SKM-1 treated with dmso at 0.1 percent for 144 hours (cell line): ENCODE results near the gene IL20RA.

ENCODE experiments used
- DNase-seq: peaks from one replicate; lab custom pipeline; 2025; ENCODE audit not compliant: unreplicated experiment; lab: John Stamatoyannopoulos, UW

The IL20RA gene

GRCh38 chr6:137046871-137047412 lies 2.2 kb upstream of the IL20RA start:
- DNase-seq = no peak

GRCh38 chr6:137045222-137045789 lies 541 bp upstream of the IL20RA start:
- no peak for DNase-seq

GRCh38 chr6:137043710-137044365 lies 927 bp downstream of the IL20RA start:
- DNase-seq = no peak

- DNase-seq = no peak
Observed at GRCh38 chr6:137040393-137040792, 4.4 kb downstream of the IL20RA start.

DNA sequence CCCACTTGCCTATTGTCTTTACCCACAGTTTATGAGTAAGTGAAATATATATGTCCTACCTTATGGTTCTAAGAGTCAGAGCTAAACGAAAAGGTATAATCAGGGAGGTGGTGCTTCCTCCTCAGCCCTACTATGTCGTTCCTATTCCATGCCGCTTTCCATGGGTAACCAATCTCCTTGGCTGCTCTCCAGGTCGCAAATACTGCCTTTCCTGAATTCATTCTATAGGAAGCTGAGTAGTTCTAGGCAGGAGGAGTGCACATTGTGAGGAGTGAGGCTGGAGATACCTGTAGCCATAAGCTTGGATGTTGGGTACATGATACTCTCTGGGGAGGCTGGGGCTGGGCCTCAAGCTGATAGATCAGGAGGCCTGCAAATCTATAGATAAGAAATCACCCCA lies 5.8 kb downstream of the IL20RA start:
- DNase-seq = no peak

- DNase-seq = no peak
Observed at GRCh38 chr6:137036566-137037300, 8.0 kb downstream of the IL20RA start.

- peak; percentile 6 for DNase-seq
Observed at GRCh38 chr6:137033828-137034227, 10.9 kb downstream of the IL20RA start.

GRCh38 chr6:137031122-137031521 lies 13.6 kb downstream of the IL20RA start:
- no peak for DNase-seq

DNA sequence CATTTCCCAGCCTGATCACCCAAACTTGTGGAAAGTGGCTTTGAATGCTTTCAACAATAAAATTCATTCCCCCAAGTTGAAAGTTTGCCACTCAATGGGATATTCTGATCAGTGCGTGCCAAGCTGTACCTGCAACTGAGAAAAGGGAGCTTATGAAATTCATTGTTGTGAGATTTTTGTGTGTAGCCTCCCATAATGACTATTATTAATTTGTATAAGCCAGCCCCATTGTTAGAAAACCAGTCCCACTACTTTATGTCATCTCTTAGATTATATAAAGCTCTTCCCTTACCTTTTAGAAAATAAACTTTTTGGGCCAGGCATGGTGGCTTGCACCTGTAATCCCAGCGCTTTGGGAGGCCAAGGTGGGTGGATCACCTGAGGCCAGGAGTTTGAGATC lies 15.9 kb downstream of the IL20RA start:
- no peak for DNase-seq

- DNase-seq = no peak
Observed at GRCh38 chr6:137025786-137026730, 18.7 kb downstream of the IL20RA start.

DNA sequence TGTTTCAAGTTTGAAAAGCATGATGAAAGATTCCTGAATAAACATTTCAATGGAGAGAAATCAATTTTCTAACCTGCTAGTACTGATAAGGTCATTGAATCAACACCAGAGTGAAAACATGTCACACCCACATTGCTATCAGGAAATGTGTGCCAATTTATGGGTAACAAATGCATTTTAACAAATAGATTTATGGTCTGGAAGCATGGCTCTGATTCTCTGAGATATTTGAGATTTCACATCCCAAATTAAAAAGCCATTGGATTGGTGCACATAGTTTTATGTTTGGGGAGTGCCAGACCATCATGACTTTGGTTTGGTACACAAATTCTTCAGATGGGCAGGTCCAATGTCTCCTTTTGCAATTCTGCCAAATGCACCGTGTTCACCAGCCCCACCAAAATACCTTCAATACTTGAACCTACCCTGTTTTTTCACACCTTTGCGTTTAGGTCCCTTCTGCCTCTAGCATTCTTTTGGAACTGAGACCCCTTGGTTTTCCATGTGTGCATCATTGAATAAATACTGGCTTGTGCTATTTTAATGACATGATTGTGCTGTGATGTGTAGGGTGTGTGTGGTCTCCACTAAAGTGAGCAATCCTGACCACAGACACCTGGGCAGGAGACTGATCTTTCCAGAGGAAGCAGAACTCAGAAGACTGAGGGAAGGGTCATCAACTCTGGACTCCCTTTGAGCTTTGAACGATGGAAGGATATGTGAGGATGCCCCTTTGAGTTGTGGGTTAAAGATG lies 20.4 kb downstream of the IL20RA start:
- no peak for DNase-seq

- no peak for DNase-seq
Observed at GRCh38 chr6:137020776-137021175, 24.0 kb downstream of the IL20RA start.

- DNase-seq = no peak
Observed at GRCh38 chr6:137019476-137020272, 25.1 kb downstream of the IL20RA start.

DNA sequence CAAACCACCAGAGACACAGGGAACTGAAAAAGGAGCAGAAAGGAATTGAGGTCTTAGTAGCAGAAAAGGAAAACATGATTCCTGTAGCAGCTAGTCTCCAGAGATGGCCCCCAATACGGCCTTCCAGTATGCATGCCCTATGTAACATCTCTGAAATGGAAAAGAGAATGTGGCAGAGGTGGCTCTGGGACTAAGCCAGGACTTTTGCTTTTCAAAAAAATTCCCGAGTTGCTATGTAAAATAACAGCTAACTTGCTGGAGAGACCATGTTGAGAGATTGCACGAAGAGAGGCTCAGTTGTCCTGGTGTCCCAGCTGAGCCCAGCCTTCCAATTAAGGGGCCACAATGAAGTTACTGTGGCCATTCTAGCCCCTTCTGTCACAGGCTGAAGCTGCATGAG lies 27.7 kb downstream of the IL20RA start:
- no peak for DNase-seq

GRCh38 chr6:137016356-137016755 lies 28.4 kb downstream of the IL20RA start:
- no peak for DNase-seq

DNA sequence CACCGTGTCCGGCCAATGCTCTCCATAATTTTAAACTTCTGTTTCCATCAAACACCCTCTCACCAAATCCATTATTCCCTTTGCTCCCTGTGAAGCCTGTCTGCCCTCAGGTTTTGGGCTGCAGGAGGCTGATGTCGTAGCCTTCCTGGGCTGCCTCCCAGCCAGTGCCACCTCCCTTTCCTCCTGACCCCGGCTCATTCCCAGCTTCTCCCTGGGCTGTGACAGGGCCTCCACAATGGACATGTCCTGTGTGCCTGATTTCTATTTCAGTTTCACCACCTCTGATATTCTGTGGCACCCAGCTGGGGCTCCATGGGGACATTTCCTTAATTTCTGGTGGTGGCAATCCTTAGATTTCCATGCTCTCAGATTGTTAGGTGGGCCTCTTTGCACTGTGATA lies 28.8 kb downstream of the IL20RA start:
- no peak for DNase-seq

DNA sequence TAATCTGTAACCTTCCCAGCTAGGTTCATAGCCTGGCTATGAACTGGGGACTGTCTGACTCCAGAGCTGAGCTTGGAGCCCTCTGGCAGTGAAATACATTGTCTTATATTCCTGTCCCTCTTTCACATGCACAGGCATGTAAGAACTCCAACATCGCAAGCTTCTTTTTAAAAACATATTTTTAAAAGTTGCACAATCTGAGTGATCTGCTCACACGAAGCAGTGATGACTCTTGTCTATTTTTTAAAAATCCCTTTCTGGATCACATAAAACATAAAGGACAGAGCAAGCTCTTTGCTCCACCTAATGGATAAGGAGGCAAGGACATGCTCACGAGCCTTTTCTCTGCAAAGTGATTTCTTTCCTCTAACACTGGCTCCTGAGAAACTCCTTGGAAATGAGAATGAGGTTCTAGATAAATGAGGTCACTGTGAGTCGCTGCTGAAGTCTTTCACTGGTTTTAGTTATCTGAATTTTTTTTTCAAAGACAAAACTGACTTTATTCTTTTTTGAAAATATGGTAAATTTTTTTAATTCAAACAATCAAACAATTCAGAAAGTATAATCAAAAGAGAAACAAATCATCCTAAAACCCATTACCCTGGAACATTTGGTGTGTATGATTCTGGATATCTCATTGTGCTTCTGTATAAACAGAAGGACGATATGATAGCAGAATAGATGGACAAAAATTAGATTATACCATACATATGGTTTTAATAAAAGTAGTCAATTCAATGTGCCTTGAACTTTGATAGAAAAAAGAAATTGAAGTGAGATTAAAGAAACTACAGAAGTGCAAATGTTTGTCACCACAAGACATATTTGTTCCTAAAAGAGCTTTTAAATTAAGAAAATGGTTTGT lies 30.8 kb downstream of the IL20RA start:
- DNase-seq = no peak

DNA sequence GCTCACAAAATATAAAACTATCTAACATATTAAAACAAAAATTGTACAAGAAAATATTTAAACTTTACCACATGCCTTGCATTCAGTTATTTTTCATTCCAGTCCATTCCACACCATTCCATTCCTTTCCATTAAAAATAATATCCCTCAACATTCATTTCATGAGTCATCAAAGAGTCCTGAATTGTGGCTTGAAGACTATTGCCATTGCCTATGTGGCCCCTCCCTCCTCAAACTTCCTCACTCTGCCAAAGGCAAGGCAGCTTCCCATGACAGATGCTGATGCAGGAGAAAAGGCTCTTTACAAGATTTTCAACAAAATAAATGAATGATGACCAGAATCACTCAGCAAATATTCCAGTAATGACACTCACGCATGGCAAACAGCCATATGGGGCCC lies 31.7 kb downstream of the IL20RA start:
- no peak for DNase-seq

DNA sequence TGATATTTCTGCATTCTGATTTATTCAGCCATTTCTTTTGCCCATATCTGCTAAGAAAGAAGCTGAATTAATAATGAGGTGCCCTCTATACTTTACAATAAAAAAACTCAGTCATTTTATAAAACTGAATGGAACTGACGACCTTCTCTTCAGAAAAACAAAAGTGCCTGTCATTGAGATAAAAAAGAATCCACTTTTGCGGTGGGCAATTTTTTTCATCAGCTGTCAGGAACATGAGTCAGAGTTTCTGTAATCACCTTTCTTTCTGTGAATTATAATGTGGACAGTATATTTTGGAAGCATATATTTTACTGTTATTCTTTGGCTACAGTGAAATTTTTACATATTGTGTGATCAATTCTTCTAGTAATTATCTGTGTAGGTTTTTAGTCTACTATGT lies 33.4 kb downstream of the IL20RA start:
- no peak for DNase-seq
